GM18502 (cell line): Measurements from ENCODE around the gene EDEM3.
"Not testable (repeated sequence)": the region's sequence is repeated elsewhere in the genome, so short reads cannot be mapped to it uniquely, and the experiment has no call there.

Source experiments
- ATAC-seq: cut with Tn5 transposase; IDR thresholded peaks from one replicate; pipeline ENCODE4 v1.9.1; 2021; ENCODE audit warnings: mild to moderate bottlenecking; ENCODE audit not compliant: unreplicated experiment, poor library complexity

EDEM3 gene, protein sequence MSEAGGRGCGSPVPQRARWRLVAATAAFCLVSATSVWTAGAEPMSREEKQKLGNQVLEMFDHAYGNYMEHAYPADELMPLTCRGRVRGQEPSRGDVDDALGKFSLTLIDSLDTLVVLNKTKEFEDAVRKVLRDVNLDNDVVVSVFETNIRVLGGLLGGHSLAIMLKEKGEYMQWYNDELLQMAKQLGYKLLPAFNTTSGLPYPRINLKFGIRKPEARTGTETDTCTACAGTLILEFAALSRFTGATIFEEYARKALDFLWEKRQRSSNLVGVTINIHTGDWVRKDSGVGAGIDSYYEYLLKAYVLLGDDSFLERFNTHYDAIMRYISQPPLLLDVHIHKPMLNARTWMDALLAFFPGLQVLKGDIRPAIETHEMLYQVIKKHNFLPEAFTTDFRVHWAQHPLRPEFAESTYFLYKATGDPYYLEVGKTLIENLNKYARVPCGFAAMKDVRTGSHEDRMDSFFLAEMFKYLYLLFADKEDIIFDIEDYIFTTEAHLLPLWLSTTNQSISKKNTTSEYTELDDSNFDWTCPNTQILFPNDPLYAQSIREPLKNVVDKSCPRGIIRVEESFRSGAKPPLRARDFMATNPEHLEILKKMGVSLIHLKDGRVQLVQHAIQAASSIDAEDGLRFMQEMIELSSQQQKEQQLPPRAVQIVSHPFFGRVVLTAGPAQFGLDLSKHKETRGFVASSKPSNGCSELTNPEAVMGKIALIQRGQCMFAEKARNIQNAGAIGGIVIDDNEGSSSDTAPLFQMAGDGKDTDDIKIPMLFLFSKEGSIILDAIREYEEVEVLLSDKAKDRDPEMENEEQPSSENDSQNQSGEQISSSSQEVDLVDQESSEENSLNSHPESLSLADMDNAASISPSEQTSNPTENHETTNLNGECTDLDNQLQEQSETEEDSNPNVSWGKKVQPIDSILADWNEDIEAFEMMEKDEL

DNA sequence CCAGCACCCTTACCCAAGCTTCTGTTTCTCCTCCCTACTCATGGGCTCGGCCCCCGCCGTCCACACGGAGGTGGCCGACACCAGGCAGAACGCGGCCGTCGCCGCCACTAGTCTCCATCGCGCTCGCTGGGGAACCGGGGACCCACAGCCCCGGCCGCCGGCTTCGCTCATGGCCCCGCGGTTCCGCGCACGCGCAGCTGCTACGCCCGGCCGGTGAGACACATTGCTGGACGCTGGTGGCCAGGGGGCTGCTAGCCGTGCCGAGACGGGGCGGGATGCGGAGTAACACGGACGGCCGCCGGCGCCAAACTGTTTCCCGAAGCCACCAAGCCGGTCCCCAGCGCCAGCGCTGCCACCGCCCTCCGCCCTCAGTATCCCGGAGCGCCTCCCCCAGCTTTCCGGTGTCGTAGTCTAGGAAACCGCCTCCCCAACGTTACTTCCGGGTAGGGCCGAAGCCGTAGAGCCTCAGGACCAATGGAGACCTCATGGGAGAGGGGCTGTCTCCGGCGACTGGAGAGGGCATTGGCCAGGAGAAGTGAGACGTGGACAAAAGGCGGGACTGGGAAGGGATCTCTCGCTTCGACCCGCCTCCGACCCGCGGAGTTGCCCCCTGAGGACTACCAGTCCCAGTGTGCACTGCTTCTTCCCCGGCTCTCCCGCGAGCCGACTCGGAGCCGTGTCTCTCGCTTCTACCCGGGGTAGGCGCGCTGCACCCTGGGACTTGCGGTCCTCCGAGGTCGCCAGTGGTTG, at the start of gene EDEM3:
TSS of gene EDEM3 (minus strand) at position 383 of the 750 bp plus-strand sequence. CDS start at position 171, 212 bp downstream.
- peak; percentile 95 for ATAC-seq

DNA sequence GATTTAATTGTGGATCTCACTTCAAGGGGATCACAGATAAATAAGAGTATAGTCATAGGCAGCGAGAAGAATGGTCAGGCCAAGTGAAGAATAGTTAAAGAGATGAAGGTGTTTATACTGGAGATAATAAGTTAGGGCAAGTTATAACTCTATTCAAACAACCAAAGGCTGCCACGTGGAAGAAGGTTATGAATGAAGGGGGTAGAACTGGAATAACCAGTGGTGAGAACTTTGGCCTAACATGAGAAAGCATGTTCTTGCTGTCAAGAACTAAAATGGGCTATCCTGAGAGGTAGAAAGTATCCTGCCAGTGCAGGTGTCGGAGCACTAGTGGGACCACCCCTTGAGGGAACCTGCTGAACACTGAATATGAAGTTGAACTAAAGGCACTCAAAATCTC, 49.6 kb upstream of the EDEM3 start:
- ATAC-seq: no peak

DNA sequence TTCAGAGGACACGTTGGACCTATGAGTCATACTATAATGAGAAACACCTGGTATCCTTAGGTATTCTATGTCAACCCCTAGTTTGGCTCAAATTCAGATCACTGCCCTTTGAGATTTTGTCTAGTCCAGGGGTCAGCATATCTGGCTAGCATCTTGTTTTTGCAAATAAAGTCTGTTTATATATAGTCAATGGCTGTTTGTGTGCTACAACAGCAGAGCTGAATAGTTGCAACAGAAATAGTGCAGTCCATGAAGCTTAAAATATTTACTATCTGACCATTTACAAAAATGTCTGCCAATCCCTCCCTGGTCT, 48.5 kb upstream of the EDEM3 start:
- no peak for ATAC-seq

DNA sequence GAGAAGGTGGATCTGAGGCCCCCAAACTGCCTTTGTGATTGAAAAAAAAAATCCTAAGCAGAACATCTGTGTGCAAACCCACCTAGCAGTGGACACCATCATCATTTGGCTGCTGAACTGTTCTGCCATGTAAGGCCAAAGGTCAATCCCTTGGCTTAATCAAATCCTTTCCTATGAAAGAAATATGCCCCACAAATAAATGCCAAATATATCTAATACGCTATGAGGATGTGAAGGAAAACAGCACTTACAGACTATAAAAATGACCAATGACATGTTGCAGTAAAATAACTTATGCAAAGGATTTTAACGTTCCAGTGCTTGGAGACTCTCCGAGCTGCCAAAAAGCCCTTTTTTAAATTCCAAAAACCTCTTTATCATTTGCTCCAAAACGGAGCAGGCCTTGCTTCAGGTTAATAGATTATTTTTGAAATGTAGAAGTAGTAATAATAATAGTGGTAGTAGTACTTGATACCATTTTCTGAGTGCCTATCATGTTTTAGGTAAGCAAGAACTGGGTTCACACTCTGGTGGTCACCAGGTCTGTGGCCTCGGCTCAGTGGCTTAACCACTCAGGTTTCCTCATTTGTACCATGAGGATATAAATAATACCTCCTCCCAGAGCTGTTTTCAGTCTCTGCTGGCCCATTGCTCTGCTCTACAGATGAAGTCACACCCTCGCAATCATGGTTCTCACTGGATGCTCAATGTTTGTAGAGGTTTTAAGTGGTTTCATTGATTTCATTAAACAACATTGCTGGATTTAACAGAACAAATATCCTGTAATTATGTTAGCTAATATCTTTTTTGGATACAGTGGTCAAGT, 47.9 kb upstream of the EDEM3 start:
- no peak for ATAC-seq

DNA sequence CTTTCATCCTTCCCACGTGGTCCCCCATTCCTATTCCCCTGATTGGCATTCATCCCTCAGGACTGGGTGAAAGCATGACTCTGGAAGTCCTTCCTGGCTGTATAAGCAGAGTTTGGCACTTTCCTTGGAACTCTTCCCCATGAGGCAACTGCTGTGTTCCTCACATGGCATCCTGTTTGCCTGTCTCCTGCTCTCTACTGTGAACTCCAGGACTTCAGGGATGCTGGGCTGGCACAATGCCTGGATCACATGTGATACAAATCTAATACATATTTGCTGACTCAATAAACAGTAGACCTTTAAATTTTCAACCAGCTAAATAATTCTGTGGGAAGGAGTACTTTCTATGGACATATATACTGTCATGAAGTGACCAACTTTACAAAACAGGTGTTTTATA, 46.8 kb upstream of the EDEM3 start:
- ATAC-seq: no peak

DNA sequence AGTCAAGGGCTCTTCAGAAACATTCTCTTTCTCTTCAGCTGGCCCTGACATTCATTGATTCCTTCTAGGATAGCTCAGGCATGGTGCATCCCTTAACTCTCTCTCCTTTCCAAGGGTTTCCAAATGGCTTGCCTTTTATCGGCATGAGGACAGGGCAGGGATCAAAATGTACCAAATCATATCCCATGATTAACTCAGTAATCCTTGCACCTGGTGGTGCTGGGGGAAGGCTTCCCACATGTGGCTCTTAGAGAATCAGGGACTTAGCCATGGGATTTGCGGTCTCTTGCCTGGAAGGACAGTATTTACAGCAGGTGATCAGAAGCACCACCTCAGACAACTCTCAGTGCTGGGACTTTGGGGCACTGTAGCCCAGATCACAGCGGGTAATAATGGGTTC, 46.2 kb upstream of the EDEM3 start:
- ATAC-seq: no peak

DNA sequence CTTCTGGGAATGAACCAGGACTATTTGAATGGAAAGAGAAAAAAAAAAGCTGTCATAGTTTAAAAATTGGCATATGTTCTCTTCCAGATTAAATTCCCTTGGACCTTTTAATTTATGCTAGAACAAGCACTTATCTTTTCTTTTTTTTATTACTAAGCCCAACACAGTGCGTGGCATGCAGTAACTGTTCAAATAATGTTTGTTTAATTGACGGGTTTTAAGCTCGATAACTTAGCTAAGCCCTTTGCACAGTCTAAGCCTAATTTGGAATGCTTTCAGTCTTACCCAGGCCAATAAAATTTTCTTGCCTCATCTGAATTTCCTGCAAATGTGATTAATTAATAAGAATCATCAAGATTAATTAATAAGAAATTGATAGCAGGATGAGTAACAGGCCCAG, 39.3 kb upstream of the EDEM3 start:
- no peak for ATAC-seq

DNA sequence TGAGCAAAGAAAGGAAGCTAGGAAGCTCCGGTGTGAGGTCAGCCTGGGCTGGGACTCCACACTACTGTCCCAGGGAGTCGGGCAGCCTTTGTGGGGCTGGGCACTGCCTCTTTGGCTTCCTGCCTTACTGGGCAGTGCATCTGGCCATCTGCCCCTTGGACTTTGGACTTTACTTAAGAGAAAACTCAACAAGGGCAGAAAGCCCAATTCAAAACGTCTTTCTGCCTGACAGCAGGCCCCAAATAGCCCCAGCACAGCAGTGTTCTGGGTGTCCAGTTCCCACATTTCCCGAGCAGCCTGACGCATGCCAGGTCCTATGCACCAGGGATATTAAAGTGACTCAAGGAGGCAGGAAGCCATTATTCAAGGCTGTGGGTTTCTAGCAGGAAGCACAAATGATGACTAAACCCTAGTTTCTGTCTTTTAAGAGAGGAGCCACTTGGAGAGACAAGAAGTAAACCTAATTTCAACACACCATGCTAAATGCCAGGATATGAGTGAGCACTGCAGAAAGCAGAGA, 37.9 kb upstream of the EDEM3 start:
- ATAC-seq: no peak

DNA sequence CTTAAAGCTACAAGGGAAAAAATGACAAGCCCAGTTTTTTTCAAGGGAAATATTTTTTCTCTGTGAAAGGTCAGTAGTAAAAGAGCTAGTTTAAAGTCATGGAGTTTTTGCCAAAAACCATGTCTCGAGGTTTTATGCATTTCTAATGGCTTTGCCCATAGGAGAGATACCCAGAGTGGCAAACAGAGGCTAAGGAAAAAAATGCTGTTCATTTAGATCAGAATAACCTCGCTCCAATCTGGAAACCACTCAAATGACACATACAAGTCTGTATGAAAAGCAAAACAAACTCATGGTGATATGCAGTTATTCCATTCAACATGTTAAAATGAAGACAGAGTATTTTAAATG, 36.9 kb upstream of the EDEM3 start:
- ATAC-seq: no peak

DNA sequence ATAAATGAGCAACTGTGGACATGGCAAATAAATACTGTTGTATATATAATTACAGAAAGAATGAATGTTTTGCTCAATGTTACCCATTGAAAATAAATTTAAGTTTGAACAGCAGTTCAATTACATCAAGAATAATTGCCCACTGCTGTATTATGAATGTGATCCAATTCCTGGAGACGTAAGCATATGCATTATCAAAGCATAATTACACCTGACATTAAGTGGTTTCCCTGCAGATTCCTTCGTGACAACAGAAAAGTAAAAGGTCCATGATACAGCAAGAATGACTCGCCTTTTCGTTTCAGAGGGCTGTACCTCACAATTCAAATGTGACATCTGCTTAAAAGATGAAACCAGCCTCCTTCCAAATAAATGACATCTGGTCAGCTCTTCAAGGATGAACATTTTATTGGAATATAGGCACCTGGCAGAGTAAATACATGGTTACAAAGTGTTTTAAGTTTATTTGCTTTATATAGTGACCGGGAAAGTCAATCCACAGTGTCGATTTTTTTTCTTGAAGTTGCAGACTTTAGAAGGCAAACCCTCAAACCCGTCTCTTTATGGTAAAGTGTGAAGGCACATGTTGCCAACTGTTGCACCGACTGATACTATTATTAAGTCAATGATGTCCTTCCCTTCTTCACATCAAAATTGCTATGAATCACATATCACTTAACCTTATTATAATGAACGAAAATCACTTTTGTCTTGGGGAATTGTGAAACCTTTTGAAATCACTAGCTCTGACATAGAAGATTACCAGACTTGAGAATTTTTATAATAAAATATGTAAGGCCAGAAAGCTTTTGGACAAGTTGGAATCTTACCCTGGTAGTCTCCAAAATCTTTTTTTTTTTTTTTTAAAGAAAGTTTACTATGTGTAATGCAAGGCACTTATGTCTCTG, 36.2 kb upstream of the EDEM3 start:
- no peak for ATAC-seq

DNA sequence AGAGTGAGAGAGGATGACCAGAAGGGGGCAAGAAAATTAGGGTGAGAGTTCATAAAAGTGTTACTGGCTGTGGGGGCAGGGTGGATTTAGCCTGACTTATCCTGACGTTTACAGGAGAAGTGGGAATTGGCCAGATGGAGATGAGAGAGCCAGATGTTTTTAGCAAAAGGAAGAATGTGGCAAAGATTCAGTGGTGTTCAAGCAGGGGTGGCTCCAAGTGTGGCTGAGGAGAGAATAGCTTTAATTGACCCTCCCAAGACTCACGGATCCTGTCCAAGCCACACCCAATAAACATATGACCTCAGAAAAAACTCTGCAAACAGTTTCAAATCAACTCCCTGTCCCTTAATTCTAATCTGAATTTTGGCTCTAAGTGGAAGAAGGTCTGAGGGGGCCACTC, 35.2 kb upstream of the EDEM3 start:
- ATAC-seq: no peak

DNA sequence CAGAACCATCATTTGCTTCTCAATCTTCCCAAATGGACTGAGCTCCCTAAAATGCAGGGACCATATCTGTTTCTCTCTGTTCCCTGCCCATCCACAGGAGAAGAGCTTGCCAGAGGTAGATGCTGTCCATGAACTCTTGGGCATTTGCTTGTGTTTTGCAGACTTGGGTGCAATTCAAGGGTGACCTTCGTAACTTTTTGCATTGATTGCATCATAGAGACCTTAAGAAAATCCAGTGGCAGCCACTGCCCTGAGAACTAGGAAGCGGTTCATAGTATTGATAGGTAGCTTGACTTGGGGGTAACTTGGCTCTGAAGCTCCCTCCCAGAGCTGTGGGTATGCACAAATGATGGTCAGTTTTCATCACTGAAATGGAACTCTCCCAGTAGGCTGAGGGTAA, 34.3 kb upstream of the EDEM3 start:
- ATAC-seq: no peak

DNA sequence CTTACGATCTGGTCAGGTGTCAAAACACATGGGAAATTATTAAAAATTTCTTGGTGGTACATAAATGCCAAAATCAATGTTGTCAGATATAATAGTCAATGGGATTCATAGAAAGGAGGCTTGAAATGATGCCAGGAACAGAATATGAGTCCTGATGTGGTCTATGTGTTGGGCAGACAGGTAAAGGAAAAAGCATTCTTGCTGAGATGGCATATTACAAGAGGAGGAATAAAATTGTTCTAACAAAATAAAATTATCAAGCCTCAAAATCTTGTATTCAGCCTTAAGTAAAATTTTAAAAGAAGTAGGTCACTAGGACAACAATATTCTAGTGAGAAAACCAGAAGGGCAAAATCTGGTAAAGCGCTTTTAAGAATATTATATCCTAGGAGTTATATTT, 30.9 kb upstream of the EDEM3 start:
- no peak for ATAC-seq

DNA sequence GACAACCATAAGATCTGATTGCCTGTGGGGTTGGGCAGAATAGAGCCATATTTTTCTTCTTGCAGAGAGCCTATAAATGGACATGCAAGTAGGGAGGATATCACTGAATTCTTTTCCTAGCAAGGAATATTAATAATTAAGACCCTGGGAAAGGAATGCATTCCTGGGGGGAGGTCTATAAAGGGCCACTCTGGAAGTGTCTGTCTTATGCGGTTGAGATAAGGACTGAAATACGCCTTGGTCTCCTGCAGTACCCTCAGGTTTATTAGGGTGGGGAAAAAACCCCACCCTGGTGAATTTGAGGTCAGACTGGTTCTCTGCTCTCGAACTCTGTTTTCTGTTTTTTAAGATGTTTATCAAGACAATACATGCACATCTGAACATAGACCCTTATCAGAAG, 29.1 kb upstream of the EDEM3 start:
- ATAC-seq: not testable (repeated sequence)

DNA sequence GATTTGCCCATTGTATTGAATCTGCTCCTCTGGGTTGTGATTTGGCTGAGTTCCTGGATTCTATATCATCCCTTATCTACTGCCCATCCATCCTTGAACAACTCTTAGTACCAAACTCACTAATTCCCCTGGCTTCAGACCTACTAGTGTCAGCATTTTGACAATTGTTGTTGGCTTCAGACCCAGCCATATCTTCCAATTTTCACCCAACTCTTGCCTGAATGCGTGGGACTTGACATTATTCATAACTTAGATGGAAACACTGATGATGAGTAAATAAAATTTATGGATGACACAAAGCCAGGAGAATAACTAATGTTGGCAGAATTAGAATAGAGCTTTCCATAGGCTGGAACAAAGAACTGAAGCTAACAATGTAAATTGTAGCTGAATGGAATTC, 27.3 kb upstream of the EDEM3 start:
- ATAC-seq: no peak

DNA sequence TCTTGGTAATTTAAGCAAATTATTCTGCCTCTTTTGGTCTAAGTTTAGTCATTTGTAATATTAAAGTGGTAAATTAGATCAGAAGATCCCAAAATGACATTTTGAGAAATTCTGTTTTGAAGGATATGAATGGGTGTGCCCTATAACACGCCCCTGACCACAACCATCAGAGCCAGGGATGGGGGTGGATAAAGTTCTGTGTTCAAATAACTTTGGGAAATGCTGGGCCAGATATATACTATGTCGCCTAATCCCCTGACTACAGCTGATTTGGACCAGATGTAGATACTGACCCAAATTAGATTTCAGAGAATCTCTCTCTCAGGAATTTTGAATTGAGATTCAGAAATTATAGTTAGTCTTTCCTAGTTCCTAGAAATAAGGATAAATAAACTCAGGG, 21.2 kb upstream of the EDEM3 start:
- ATAC-seq: no peak

DNA sequence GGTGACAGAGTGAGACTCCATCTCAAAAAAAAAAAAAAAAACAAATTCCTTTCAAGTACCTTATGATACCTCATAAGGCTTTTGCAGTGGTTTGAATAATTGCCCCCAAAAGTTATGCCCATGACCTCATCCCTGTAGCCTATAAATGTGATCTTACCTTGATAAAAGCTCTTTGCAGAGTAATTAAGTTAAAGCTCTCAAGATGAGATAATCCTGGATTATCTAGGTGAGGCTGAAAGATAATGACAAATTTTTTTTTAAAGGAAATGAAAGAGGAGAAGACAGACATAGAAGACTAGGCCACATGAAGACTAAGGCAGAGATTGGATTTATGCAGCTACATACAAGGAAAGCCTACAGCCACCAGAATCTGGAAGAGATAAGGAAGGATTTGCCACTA, 20.7 kb upstream of the EDEM3 start:
- ATAC-seq: no peak

DNA sequence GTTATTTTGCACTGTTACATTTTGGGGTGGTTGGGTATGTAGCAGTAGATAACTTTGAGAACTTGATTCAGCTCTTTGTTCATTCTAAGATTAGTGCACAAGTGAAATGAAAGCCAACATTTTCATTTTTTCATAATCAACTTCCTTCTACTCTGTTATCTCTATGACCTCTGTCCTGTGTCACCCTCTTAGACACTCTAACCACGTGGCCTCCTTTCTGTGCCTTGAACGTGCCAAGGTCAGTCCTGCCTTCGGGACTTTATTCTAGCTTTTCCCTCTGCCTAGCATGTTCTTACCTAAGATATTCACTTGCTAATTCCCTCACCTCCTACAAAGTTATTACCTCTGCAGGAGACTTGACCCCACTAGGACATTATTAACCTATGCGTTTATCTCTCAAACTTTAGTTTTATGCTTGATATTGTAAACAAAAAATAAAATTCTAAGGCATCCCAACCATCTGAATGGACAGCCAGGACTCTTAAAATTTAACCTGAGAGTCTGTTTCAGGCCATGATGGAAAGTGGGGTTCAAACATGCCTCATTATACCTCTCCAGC, 19.2 kb upstream of the EDEM3 start:
- no peak for ATAC-seq
